H1 (cell line): ENCODE measurements around the gene RUFY4. TPM values are rescaled to one million over a fixed set of nuclear protein-coding genes. Genes with fewer than 3 reads are reported as not detected.

Experiments used
- CTCF ChIA-PET: fragments of 300-600 bp; sonication (Branson Sonifier 250); formaldehyde crosslinking; loops from one replicate; lab custom pipeline; 2021; ENCODE audit not compliant: partially characterized antibody; lab: Charles Lee
- POLR2A ChIA-PET: fragments of 300-600 bp; sonication (Branson Sonifier 250); formaldehyde crosslinking; loops from one replicate; lab custom pipeline; 2021; ENCODE audit warnings: inconsistent platforms; ENCODE audit not compliant: partially characterized antibody; lab: Charles Lee
- DNase-seq, 2 experiments: peaks; one replicate each; pipeline versions ENCODE4 v3.0.0 to v3.0.0-alpha.2; 2010 to 2022; ENCODE audit warnings: low spot score in 2 of 2, low read depth in 1 of 2, mixed read lengths in 1 of 2
- FAIRE-seq: peaks from 2 replicates; lab custom pipeline; 2011; peaks lifted over from hg19 to GRCh38; lab: Jason Lieb, UNC
- H2AFZ ChIP-seq: 2 replicates; pipeline ENCODE4 v1.8.1; 2012; ENCODE audit warnings: low read length, inconsistent platforms
- H2AK5ac ChIP-seq: 2 replicates; pipeline ENCODE4 v1.6.1; 2013; ENCODE audit warnings: low read depth, low read length
- H2BK120ac ChIP-seq: replicated peaks from 2 replicates; pipeline ENCODE3; 2013; ENCODE audit warnings: low read depth, low read length, inconsistent platforms
- H2BK12ac ChIP-seq: 2 replicates; pipeline ENCODE4 v1.6.1; 2013; ENCODE audit warnings: low read depth, low read length
- H2BK15ac ChIP-seq: 2 replicates; pipeline ENCODE4 v1.6.1; 2013; ENCODE audit warnings: low read length
- H2BK20ac ChIP-seq: 2 replicates; pipeline ENCODE4 v1.6.1; 2013; ENCODE audit warnings: low read length
- H2BK5ac ChIP-seq: 2 replicates; pipeline ENCODE4 v1.6.1; 2013; ENCODE audit warnings: low read depth, low read length
- H3K14ac ChIP-seq: 2 replicates; pipeline ENCODE4 v1.6.1; 2013; ENCODE audit warnings: inconsistent platforms; ENCODE audit not compliant: insufficient read length
- H3K18ac ChIP-seq: 2 replicates; pipeline ENCODE4 v1.6.1; 2013; ENCODE audit warnings: low read length; ENCODE audit errors: extremely low read depth
- H3K23ac ChIP-seq: 2 replicates; pipeline ENCODE4 v1.6.1; 2013; ENCODE audit warnings: inconsistent platforms; ENCODE audit not compliant: insufficient read length
- H3K23me2 ChIP-seq: 2 replicates; pipeline ENCODE4 v1.6.1; 2013; ENCODE audit warnings: low read depth, low read length
- H3K27ac ChIP-seq: 2 replicates; pipeline ENCODE4 v1.6.1; 2011; ENCODE audit warnings: low read depth, low read length, inconsistent platforms
- H3K27me3 ChIP-seq, 4 experiments: replicated peaks in 1 of 4; 1 replicate in 1 of 4; 2 replicates in 3 of 4; pipeline versions ENCODE4 v1.6.1 to v1.8.1; 2011 to 2013; ENCODE audit warnings: low read length in 3 of 4, mild to moderate bottlenecking in 3 of 4, inconsistent platforms in 2 of 4, mixed read lengths in 2 of 4, moderate library complexity in 1 of 4; ENCODE audit not compliant: control insufficient read depth in 3 of 4, insufficient read depth in 3 of 4; ENCODE audit errors: extremely low read depth in 1 of 4
- H3K36me3 ChIP-seq, 4 experiments: 2 replicates each; pipeline versions ENCODE4 v1.6.1 to v1.8.1; 2011 to 2013; ENCODE audit warnings: mild to moderate bottlenecking in 4 of 4, low read length in 3 of 4, moderate library complexity in 2 of 4, control low read depth in 1 of 4, inconsistent platforms in 1 of 4; ENCODE audit not compliant: insufficient read depth in 4 of 4, control insufficient read depth in 2 of 4
- H3K4ac ChIP-seq: replicated peaks from 2 replicates; pipeline ENCODE3; 2013; ENCODE audit warnings: low read length, low read depth, mixed read lengths, inconsistent platforms; ENCODE audit not compliant: insufficient read length
- H3K4me1 ChIP-seq, 4 experiments: replicated peaks in 1 of 4; 1 replicate in 1 of 4; 2 replicates in 3 of 4; pipeline versions ENCODE4 v1.6.1 to v1.8.1; 2011 to 2013; ENCODE audit warnings: low read length in 3 of 4, inconsistent platforms in 2 of 4, mixed read lengths in 1 of 4; ENCODE audit not compliant: insufficient read depth in 4 of 4, control insufficient read depth in 3 of 4
- H3K4me2 ChIP-seq, 2 experiments: 2 replicates each; pipeline versions ENCODE4 v1.6.1 to v1.8.1; 2011 to 2013; ENCODE audit warnings: low read depth in 2 of 2, low read length in 2 of 2, control low read depth in 1 of 2, inconsistent platforms in 1 of 2, mild to moderate bottlenecking in 1 of 2; ENCODE audit not compliant: insufficient read depth in 1 of 2
- H3K4me3 ChIP-seq, 4 experiments: fragments of 200-600, 300-600 bp in 1 of 4; sonication (generic), shearing (Covaris generic), sonication (Bioruptor Twin) in 1 of 4; 2 replicates each; pipeline versions ENCODE4 v1.5.1 to v1.8.1; 2011 to 2016; ENCODE audit warnings: low read length in 4 of 4, low read depth in 3 of 4, control low read depth in 2 of 4, inconsistent platforms in 2 of 4, mild to moderate bottlenecking in 2 of 4, mixed read lengths in 1 of 4, moderate library complexity in 1 of 4; ENCODE audit not compliant: insufficient read depth in 2 of 4; ENCODE audit errors: extremely low read depth in 1 of 4
- H3K56ac ChIP-seq: replicated peaks from 2 replicates; pipeline ENCODE3; 2013; ENCODE audit warnings: low read depth, mild to moderate bottlenecking, mixed read lengths, low read length, inconsistent platforms; ENCODE audit not compliant: insufficient read length
- H3K79me1 ChIP-seq: 2 replicates; pipeline ENCODE4 v1.6.1; 2013; ENCODE audit warnings: low read depth, low read length, control low read depth
- H3K79me2 ChIP-seq, 2 experiments: 2 replicates each; pipeline versions ENCODE4 v1.6.1 to v1.8.1; 2012 to 2013; ENCODE audit warnings: low read length in 2 of 2, mild to moderate bottlenecking in 2 of 2, inconsistent platforms in 1 of 2; ENCODE audit not compliant: insufficient read depth in 2 of 2, control insufficient read depth in 1 of 2
- H3K9ac ChIP-seq, 4 experiments: replicated peaks in 1 of 4; 1 replicate in 1 of 4; 2 replicates in 3 of 4; pipeline versions ENCODE4 v1.6.1 to v1.8.1; 2011 to 2013; ENCODE audit warnings: low read depth in 3 of 4, low read length in 3 of 4, control low read depth in 2 of 4, mild to moderate bottlenecking in 2 of 4, moderate library complexity in 2 of 4, inconsistent platforms in 1 of 4; ENCODE audit errors: extremely low read depth in 1 of 4
- H3K9me3 ChIP-seq, 2 experiments: 2 replicates each; pipeline versions ENCODE4 v1.6.1 to v1.8.1; 2012 to 2013; ENCODE audit warnings: mild to moderate bottlenecking in 2 of 2, moderate library complexity in 2 of 2, control low read depth in 1 of 2, inconsistent platforms in 1 of 2, low read depth in 1 of 2, low read length in 1 of 2, mixed read lengths in 1 of 2; ENCODE audit not compliant: insufficient read depth in 2 of 2
- H4K20me1 ChIP-seq, 2 experiments: replicated peaks in 1 of 2; 2 replicates each; pipeline versions ENCODE3 to v1.8.1; 2011 to 2013; ENCODE audit warnings: inconsistent platforms in 2 of 2, low read length in 2 of 2, mild to moderate bottlenecking in 1 of 2; ENCODE audit not compliant: insufficient read depth in 2 of 2, control insufficient read depth in 1 of 2
- H4K5ac ChIP-seq: 2 replicates; pipeline ENCODE4 v1.6.1; 2013; ENCODE audit warnings: low read length, low read depth, mixed read lengths, inconsistent platforms; ENCODE audit not compliant: insufficient read length
- H4K8ac ChIP-seq: 2 replicates; pipeline ENCODE4 v1.8.0; 2013; ENCODE audit warnings: mild to moderate bottlenecking, moderate library complexity, low read length, inconsistent platforms; ENCODE audit not compliant: insufficient read depth; ENCODE audit errors: extremely low read depth
- H4K91ac ChIP-seq: replicated peaks from 2 replicates; pipeline ENCODE3; 2013; ENCODE audit warnings: low read length, mixed read lengths, inconsistent platforms; ENCODE audit not compliant: insufficient read length
- CBX8 ChIP-seq: fragments of 300-800, 300-1000 bp; sonication (generic); IDR thresholded peaks from 2 replicates; pipeline ENCODE4 v1.7.1; 2016; ENCODE audit warnings: low read depth, low read length, borderline replicate concordance
- EGR1 ChIP-seq: IDR thresholded peaks from 2 replicates; pipeline ENCODE4 v1.6.1; 2011; ENCODE audit warnings: low read depth, low read length, borderline replicate concordance
- GABPA ChIP-seq: IDR thresholded peaks from 2 replicates; pipeline ENCODE4 v1.6.1; 2011; ENCODE audit warnings: mild to moderate bottlenecking, low read length, moderate library complexity, borderline replicate concordance; ENCODE audit not compliant: insufficient read depth
- KDM5A ChIP-seq: fragments of 200-600 bp; IDR thresholded peaks from 2 replicates; pipeline ENCODE4 v1.7.1; 2012; ENCODE audit warnings: mild to moderate bottlenecking, low read length, inconsistent platforms, mixed read lengths
- SUZ12 ChIP-seq: fragments of 200-600 bp; sonication (generic); IDR thresholded peaks from 2 replicates; pipeline ENCODE4 v1.6.1; 2012; ENCODE audit warnings: mild to moderate bottlenecking, inconsistent platforms, low read length, moderate library complexity, mixed read lengths
- TBP ChIP-seq: IDR thresholded peaks from 2 replicates; pipeline ENCODE4 v1.6.1; 2011; ENCODE audit warnings: low read depth, low read length, improper control_type of control experiment
- TEAD4 ChIP-seq: IDR thresholded peaks from 2 replicates; pipeline ENCODE4 v1.6.1; 2012; ENCODE audit warnings: low read depth, low read length, inconsistent platforms, mixed read lengths
- WGBS, 2 experiments: shearing (Covaris generic) in 1 of 2; methylation state at CpG; one replicate each; pipeline versions ENCODE4 v1.1.6 to v1.1.7; 2013 to 2015; ENCODE audit warnings: low lambda C conversion rate in 2 of 2, mixed read lengths in 2 of 2, inconsistent platforms in 1 of 2, low coverage in 1 of 2, missing lambda C conversion rate in 1 of 2; ENCODE audit not compliant: insufficient replicate concordance in 2 of 2, insufficient coverage in 1 of 2, insufficient read length in 1 of 2; ENCODE audit errors: extremely low coverage in 1 of 2, missing lambda C conversion rate in 1 of 2; 5-methylcytosine and 5-hydroxymethylcytosine counted together
- polyA plus RNA-seq, 7 experiments: library from polyadenylated mRNA; depleted of rRNA in 3 of 7; stranded (reverse) in 5 of 7; unstranded in 2 of 7; fragments of >200 nt in 5 of 7; fragments of 200-250 nt in 2 of 7; gene quantifications; 1 replicate in 5 of 7; 2 replicates in 1 of 7; 4 replicates in 1 of 7; pipeline versions ENCODE4 v1.2.1 to v1.2.3, GENCODE V29; 2011 to 2013; ENCODE audit warnings: missing spikeins in 2 of 7, mixed read lengths in 2 of 7
- total RNA-seq: library from RNA; stranded (reverse); fragmentation: NEBNext Ultra II Directional; extraction: Animal tissue kit (Norgen Biotek cat#: 25700); gene quantifications from 2 replicates; pipeline ENCODE4 v1.2.1, GENCODE V29; 2021
- TF ChIP-seq, protein P1 (sequence below): IDR thresholded peaks from 2 replicates; pipeline ENCODE4 v1.6.1; 2012; ENCODE audit warnings: low read length, inconsistent platforms
- TF ChIP-seq, protein P2 (sequence below): IDR thresholded peaks from 2 replicates; pipeline ENCODE4 v1.6.1; 2011; ENCODE audit warnings: low read length, improper control_type of control experiment

RUFY4 gene
- total and polyA plus RNA-seq, 2 of the 8 experiments (the other 6 are each of a cell fraction or from before 2014, with no cell fraction given): 0.32 to 0.38 TPM

DNA sequence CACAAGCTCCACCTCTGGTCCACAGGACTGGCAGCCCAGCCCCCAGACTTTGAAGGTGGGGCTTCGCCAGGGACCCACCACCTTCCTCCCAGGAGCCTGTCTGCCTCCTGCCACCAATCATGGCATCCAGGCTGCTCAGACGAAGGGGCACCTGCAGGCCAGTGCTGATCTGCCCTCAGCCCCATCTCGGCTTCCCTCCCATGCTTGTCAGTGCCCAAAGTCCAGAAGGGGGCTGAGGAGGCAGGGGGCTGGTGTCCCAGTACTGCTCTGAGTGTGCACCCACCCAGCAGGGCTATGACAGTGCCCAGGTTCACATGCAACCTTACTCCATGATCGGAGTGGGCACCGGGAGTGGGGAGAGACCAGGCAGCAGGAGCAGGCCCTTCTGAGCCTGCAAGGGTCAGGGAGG is 25.3 kb upstream of the RUFY4 start:
- no peak overlapping the region for H2BK15ac ChIP-seq
- no peak overlapping the region for H4K8ac ChIP-seq
- POLR2A ChIA-PET: no interaction called here
- no peak overlapping the region for H3K14ac ChIP-seq
- no peak overlapping the region for H4K91ac ChIP-seq
- H2BK5ac ChIP-seq: no peak overlapping the region
- H3K56ac ChIP-seq: no peak overlapping the region
- no peaks in the 10 kb centered on the region for H3K36me3 ChIP-seq
- H4K5ac ChIP-seq: no peak overlapping the region
- no peak for DNase-seq
- H2BK12ac ChIP-seq: no peak overlapping the region
- no peaks in the 10 kb centered on the region for H3K4me1 ChIP-seq
- no peaks in the 10 kb centered on the region for H3K79me2 ChIP-seq
- H4K20me1 ChIP-seq: no peaks in the 10 kb centered on the region
- H3K23ac ChIP-seq: no peak overlapping the region
- H3K27me3 ChIP-seq: no peaks in the 10 kb centered on the region
- no peaks in the 10 kb centered on the region for H3K23me2 ChIP-seq
- no peak overlapping the region for H3K4me2 ChIP-seq
- no peak overlapping the region for H2AFZ ChIP-seq
- no peak overlapping the region for H3K27ac ChIP-seq
- H3K4ac ChIP-seq: no peak overlapping the region
- no peak overlapping the region for H3K18ac ChIP-seq
- H3K4me3 ChIP-seq: no peak overlapping the region
- FAIRE-seq: no peak
- H3K9ac ChIP-seq: no peak overlapping the region
- H3K9me3 ChIP-seq: peaks cover 7 to 8% of the 10 kb centered on the region in 2 experiments; a peak in 2 of 4 replicates
- TF ChIP-seq SUZ12: no peak
- no peak for TF ChIP-seq EGR1
- TF ChIP-seq TEAD4: no peak
- TF ChIP-seq GABPA: no peak
- TF ChIP-seq CBX8: no peak
- TF ChIP-seq, protein P1, sequence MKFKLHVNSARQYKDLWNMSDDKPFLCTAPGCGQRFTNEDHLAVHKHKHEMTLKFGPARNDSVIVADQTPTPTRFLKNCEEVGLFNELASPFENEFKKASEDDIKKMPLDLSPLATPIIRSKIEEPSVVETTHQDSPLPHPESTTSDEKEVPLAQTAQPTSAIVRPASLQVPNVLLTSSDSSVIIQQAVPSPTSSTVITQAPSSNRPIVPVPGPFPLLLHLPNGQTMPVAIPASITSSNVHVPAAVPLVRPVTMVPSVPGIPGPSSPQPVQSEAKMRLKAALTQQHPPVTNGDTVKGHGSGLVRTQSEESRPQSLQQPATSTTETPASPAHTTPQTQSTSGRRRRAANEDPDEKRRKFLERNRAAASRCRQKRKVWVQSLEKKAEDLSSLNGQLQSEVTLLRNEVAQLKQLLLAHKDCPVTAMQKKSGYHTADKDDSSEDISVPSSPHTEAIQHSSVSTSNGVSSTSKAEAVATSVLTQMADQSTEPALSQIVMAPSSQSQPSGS: no peak
- TF ChIP-seq, protein P2, sequence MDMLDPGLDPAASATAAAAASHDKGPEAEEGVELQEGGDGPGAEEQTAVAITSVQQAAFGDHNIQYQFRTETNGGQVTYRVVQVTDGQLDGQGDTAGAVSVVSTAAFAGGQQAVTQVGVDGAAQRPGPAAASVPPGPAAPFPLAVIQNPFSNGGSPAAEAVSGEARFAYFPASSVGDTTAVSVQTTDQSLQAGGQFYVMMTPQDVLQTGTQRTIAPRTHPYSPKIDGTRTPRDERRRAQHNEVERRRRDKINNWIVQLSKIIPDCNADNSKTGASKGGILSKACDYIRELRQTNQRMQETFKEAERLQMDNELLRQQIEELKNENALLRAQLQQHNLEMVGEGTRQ: no peak
- TF ChIP-seq TBP: no peak
- no peak for TF ChIP-seq KDM5A
- H2BK120ac ChIP-seq: no peak overlapping the region
- no peak overlapping the region for H2BK20ac ChIP-seq
- no peak overlapping the region for H2AK5ac ChIP-seq
- 95% methylated on average over 5 of the region's 5 CpGs; no CpG with 5 or more reads in 1 of the 2 experiments for WGBS, 2 experiments
- no peaks in the 10 kb centered on the region for H3K79me1 ChIP-seq
- CTCF ChIA-PET: interaction anchor here (0.5 to 2.4 kb wide), 7 partner anchors 9 to 258 kb away, joined by 3 to 11 read pairs (median 4); no protein-coding TSS in a partner anchor
